NCI-H146 treated with DMSO at 0.1 percent for 48 hours (cell line): ENCODE measurements around the gene DLX3.
"Not testable (repeated sequence)": the region's sequence is repeated elsewhere in the genome, so short reads cannot be mapped to it uniquely, and the experiment has no call there.

ENCODE experiments used
- DNase-seq: peaks from one replicate; lab custom pipeline; 2025; ENCODE audit not compliant: unreplicated experiment; lab: John Stamatoyannopoulos, UW

Gene DLX3

DNA sequence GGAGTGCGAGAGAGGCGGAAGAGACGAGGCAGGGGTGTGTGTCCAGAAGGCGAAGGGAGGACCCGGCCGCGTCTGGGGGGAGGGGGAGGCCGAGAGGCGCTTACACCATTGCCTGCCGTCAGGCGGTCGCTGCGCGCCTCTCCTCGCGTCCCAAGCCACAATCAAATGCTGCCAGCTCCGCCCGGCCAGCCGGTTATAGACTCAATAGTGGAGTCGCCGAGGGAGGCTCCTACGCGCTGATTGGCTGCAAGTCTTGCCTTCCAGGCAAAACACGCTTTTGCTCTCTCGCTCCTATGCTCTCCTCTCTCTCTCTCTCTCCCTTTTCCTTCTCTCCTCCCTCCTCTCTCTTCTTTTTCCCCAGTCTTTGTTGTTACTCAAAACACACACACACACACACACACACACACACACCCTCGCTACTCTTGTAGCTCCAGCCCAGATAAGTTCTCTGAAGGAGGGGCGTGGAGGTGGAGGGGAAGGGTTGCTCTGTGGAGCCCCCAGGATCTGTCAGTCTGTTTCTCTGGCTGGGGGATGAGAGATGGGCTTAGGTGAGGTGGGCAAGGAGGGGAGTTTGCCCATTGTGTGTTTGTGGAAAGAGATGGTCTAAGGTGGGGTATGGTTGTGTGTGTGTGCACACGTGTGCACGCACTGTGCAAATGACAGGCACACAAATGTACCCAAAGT lies at the start of gene DLX3:
DLX3 (minus strand) TSS at position 170 of the 684 bp plus-strand sequence. CDS start 226 bp downstream, outside the sequence.
- no peak for DNase-seq

DNA sequence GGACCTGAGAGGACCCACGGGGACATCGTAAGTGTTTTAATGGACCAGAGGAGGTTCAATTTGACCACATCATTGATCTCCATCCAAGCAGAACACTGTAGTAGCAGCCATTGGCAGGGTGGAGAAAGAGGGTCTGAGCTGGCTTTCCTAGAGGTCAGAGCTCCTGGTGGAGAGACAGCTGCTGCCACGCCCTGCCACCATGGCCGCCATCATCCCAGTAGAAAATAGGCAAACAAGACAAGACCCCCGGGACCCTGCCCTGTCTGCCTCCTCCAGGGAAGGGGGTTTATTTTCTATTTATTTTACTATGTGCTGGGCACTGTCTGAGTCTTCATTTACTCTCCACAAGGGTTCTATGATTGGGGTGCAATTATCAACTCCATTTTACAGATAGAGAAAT lies 49.5 kb upstream of the DLX3 start:
- no peak for DNase-seq

DNA sequence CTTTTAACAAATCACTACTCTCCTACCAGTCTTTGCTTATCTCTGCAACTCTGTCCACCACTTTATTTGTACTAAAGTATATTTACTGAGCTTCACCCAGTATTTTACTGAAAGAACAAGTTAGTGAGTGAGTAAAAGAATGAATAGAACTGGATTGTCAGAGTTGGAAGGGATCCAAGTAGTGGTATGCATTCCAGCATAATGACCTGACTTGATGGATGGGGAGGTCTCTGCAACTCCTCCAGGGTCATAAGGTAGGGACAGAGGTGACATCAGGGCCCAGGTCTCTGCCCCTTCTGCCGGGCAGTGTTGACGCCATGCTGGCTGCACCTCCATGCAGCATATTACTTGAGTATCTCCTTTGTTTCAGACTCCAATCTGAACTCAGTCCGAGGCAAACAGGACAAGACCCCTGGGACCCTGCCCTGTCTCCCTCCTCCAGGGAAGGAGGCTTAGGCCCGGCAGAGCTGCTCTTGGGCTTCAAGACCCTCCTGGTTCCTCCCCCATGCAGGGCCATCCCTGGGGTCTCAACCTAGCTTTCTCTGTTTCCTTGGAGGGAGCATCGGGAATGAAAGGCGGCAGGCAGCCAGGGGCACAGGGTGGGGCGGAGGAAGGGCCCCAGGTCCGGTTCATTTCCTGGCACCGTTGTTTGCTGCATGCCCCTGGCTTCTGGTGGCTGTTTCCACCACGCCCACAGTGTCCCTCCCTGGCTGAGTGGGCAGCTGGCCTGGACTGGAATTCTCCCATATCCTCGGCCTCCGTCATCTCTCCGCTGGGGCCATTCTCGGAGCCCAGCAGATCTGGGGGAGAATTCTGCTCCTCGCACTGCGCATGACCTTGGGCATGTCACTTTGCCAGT lies 48.5 kb upstream of the DLX3 start:
- DNase-seq, result no peak

DNA sequence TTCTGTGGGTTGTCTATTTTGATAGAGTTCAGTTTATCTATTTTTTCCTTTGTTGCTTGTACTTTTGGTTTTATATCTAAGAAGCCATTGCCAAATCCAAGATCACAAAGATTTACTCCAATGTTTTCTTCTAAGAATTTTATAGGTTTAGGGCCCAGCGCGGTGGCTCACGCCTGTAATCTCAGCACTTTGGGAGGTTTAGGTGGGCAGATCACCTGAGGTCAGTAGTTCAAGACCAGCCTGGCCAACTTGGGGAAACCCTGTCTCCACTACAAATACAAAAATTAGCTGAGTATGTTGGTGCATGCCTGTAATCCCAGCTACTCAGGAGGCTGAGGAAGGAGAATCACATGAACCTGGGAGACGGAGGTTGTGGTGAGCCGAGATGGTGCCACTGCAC lies 47.2 kb upstream of the DLX3 start:
- no peak for DNase-seq

DNA sequence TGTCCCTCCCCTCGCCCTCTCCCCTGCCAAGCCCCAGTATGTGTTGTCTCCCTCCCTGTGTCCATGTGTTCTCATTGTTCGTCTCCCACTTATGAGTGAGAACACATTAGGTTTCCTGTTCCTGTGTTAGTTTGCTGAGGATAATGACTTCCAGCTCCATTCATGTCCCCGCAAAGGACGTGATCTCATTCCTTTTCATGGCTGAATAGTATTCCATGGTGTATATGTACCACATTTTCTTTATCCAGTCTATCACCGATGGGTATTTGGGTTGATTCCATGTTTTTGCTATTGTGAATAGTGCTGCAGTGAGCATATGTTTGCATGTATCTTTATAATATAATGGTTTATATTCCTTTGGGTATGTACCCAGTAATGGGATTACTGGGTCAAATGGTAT lies 45.5 kb upstream of the DLX3 start:
- DNase-seq, result not testable (repeated sequence)

DNA sequence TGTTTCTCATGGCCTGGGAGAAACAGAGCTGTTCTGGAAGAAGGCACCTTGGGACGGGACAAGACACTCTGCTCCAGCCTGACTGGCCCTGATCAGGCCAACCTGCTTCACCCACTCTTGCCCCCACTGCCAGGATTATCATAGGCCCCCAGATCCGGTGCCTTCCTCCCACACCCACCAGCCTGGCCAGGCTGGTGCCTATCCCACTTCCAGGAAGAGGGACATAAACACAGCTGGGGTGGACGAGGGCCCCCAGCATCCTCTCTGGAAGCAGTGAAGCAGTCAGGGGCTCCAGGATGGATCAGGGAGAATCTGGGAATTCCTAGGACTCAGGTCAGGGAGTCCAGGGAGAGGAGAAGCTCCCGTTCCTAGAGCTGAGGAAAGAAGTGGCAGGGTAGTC lies 44.0 kb upstream of the DLX3 start:
- DNase-seq, result no peak

DNA sequence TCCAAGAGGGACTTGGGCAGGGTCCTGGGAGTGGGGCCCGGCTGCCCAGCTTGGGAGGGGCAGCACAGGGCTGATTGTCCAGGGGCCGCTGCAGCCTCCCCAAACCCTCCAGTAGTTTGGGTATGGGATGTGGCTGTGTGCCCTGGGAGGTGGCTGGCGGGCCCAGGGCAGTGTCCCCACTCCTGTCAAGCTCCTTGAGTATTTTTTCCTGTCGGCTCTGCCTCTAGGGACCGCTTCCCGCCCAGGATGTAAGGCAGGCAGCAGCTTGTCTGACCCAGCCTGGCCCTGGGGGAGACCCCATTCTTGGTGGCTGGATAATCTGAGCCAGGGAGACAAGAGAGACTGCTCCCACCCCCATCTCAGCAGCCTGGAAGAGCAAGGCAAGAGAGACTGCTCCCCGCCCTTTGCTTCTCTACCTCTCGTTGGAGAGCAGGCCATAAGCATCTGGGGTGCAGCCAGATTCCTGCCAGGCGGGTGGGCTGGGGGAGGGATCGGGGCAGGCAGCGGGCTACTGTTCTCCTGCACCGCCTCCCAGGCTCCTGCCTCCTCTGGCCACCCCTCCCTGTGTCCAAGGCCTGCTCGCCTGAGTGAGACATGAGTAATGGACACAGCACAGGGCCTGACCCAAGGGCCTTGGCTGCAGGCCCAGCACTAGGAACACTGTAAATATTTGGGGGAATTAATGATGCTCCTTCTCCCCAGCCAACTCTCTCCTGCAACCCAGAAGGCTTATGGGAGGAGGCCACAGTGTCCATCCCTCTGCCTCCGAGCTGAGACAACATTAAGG lies 42.5 kb upstream of the DLX3 start:
- DNase-seq, result no peak

DNA sequence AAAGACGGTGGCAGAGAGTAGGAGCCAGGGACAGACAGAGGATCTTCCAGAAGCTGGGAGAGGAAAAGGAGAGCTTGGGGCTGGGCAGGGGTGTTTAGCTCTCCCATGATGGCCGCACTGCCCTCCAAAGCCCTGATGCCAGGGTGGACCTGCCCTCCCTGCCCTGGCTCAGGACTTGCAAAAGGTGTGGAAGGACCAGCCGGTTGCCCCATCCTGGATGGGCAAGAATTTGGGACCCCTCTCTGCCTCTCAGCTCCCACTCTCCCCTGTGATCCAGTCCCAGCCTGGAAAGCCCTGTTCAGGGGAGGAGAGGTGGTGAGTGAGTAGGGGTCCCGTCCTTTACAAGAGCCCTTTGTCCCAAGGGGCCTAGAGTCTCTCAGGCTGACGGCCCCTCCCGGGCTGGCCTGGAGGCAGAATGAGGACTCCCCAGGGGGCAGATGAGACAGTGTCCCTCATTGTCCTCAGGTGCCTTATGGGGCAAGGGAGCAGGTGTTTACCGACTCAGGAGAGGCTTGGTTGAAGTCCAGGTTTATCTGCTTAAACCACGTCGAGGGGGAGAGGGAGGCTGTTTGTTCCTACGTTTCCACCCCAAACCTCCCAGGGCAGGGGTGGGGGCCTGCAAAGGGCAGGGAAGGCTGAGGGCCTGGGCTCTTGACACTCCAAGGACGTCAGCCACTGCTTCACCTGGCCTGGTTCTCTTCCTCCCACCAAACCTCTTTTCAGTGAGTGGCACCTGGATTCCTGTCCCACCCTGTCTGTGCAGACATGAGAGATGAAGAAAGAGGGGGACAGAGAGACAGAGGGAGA lies 41.6 kb upstream of the DLX3 start:
- DNase-seq, result peak; percentile 31

DNA sequence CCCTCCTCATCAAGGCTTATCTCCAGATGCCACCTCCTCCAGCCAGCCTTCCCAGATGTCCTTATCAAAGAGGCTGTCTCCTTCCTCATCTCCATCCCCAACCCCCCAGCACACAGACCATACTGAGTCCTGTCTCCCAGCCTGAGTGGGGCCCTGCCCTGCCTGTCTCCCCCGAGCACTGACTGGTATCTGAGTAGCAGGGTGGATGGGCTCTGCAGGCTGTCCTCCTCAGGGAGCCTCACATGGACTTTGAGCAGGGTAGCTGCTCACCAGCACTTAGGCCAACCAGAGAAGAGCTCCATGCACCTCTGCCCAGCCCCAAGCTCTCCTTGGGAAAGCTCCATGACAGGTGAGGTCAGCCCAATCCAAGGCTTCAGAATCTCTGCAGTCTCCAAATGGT lies 40.9 kb upstream of the DLX3 start:
- no peak for DNase-seq

DNA sequence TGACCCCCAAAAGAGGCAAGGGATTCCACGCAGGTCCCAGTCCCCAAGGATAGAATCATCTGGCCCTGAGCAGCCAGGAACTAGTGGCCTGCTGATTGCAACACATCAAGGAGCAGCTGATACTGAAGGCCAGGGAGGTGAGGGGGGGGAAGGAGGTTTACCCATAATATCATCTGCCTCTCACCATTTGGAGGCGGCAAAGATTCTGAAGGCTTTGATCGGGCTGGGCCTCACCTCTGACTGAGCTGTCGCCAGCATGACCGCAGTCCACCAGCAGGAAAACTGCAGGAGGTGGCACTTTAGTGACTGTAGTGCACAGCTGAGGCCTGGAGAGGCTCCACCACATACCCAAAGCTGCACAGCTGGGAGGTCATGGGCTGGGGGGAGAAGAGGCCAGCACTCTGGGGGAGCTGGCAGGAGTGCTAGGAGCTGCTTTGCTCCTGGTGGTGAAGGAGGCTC lies 40.4 kb upstream of the DLX3 start:
- DNase-seq, result no peak

DNA sequence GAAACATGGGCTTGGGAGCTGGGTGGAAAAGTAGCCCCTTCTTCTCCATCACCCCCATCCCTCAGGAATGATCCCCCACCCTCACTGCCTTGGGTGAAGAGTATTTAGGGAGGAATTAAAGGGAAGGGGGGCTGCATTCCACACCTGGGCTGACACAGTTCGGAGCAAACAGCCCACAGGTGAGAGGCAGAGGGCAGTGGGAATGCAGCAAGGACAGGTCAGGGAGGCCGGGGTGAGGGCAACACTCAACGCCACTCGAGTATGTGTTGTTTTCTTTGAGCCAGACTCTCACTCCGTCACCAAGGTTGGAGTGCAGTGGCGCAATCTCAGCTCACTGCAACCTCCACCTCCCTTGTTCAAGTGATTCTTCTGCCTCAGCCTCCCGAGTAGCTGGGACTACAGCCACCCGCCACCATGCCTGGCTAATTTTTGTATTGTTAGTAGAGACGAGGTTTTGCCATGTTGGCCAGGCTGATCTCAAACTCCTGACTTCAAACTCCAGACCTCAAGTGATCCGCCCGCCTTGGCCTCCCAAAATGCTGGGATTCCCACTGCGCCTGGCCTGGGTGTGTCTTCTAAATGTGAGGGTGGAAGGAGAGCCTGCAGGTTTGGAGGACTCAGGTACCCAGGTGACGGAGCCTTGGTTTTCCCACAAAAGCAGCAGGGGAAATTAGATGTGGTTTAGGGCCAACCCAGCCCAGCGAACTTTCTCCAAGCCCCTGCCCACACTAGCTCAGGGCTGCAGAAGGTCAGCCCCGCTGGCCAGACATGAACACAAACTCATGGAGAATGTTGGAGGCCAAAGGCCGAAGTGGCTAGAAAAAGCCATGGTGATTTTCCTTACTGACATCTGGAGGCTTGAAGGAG lies 39.7 kb upstream of the DLX3 start:
- DNase-seq, result no peak

DNA sequence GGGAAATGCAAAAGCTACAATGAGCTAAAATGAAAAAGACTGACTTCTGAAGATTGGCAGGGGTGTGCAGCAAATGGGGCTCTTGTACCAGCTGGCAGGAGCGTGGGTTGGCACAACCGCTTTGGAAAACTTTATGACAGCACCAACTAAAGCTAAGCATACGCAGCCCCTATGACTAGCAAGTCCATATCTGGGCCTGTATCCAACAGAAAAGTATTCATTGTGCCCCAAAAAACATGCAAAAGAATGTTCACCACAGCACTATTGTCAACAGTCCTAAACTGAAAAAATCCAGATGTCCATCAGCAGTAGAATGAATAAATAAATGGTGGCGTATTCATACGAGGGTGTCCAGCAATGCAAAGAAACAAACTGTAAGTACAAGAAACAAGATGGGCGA lies 38.3 kb upstream of the DLX3 start:
- no peak for DNase-seq

DNA sequence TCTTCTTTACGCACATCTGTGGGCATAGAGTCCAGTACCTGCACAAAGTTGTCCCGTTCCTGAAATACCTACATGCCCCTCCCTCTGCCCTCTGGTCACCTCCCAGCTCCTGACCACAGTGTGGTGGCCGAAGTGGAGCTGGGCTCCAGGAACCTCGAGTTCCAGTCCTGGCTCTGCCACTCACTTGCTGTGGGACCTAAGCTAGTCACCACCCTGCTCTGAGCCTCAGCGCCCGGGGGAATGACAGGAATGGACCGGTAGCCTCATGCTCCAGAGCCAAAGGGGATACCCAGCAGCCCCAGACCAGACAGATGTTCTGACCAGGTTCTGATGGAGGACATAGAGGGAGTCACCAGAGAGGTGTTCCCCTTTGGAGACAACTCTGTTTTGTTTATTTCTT lies 34.2 kb upstream of the DLX3 start:
- DNase-seq, result no peak

DNA sequence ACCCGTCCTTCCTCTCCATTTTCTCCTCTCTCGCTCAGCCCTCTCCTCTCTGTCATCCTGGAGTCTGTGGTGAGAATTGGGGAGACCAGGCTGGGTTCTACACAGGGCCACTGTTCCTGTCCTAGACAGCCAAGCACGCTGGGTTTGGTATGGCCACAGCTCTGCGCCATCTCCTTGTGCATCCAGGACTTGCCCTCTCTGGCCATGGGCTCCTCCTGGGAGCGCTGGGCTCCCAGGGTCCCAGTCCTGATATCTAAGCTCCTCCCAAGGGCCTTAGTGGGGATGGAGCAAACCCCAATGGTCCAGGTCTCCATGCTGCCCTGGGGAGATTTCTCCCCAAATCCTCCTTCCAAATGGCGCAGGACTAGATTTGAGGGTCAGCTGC lies 33.7 kb upstream of the DLX3 start:
- no peak for DNase-seq

DNA sequence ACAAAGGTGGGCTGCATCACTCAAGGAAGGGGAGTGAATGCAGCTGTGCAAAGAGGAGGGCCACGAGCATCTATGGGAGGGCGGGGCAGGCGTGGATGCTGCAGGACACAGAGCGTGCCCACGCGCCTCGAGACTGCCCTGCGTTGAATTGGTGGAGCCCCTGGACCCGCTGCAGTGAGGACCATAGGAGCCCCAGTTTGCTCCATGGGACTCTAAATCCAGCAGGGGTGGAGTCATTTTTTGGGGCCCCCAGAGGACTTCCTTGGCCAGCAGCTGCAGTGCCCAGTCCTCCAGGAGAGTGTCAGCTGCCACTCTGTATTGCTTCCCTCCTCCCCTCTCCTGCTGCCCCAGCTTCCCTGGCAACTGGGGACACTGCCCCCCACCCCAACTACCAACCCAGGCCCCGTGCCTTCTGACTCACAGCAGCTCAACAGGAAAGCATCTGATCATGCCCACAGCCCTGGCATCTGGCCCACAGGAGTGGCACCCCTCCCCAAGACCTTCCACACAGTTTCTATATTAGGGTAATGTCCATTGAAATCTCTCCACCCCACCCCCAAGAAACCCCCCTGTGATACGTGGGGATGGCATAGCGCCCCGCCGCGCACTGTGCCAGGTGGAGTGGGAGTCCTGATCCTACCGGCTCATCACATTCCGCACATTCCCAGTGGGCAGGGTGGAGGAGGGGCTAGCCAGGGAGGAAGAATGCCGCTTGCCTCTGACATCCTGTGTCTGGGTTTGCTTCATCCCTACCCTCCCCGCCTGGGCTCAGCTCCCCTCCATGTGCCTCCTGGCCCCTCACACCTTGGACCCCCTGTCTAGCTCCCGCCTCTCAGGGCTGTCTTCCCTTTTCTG lies 33.1 kb upstream of the DLX3 start:
- DNase-seq, result no peak

DNA sequence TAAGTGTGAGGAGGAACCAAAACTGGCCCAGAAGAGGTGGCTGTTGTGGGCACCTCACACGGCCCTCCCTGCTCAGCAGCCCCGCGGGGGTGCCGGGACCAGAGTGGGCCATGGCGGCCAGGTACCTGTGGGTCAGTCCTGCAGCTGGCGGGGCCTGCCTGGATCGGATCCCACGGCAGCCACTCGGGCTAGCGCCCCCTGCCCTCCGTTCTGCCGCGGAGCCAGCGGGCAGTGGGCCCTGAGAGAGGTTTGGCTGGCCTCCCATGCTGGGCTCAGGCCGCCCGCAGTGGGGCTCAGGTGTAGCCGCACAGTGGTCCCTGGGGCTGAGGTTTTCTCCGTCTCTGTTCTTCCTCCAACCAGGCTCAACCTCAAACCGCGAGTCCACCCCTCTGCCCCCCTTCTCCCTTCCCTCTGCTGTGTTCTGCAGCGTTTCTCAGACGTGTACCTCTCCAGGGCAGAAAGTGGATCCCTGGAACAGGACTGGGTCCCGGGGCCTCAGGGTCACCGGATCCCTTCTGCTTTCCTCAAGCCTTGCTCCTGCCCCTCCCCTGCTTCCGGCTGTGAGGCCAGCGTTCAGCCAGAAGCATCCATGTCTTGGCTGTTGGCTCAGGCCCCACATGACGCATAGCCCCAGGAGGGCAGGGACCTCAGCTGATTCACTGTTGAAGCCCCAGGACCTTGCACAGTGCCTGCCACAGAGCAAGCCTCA lies 32.3 kb upstream of the DLX3 start:
- DNase-seq, result no peak

DNA sequence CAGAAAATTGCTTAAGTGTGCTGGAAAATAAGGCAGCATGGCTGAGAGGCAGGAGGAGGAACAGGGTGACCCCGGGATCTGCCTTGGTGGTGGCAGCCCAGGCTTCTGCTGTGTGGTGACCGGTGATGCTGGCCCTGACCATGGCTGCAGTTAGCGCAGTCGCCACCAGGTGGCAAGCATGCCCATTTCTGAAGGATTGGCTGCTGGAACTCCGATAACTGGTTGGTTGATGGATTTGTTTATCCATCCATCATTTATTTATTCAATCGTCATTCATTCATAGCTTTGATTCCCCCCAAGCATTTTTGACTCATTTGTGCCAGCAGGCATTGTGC lies 31.8 kb upstream of the DLX3 start:
- peak; percentile 36 for DNase-seq

DNA sequence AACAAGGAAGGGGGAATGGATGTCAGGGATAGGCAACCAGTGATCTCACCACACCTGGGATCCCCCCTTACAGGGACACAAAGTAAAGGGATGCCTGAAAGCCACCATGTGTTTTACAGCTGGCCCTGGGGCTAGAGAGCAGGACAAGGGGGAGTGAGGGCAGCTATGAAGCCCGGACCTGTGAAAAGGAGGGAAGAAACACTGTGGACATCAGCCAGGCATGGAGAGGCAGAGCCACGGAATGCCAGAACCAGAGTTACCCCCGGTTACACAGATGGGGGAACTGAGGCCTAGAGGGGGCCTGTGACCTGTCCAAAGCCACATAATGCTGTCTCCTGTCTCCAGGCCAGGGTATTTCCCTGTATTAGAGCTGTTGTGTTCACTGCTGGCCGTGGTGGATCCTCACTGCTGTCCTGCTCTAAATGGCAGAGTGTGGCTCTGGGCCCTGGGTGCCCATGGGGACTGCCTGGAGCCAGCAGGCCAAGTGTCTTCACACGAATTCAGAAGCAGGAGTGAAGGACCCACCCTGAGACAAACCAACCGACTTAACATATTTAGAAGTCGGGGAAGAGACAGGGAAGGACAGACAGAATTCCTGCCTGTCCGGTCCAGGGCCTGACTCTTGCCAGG lies 31.1 kb upstream of the DLX3 start:
- no peak for DNase-seq
